ENCODE data around the gene LSM11.

LSM11 gene

GRCh38 chr5:157735991-157736390 lies 7.5 kb upstream of the LSM11 start:
- no peak for DNase-seq

- no peak for DNase-seq
Measured at GRCh38 chr5:157739388-157740228, 3.9 kb upstream of the LSM11 start.

- no peak for DNase-seq
Measured at GRCh38 chr5:157740229-157740610, 3.3 kb upstream of the LSM11 start.

GRCh38 chr5:157741131-157741530 lies 2.4 kb upstream of the LSM11 start:
- no peak for DNase-seq

GRCh38 chr5:157744051-157745011 lies 819 bp downstream of the LSM11 start:
- no peak for DNase-seq

- no peak for DNase-seq
Measured at GRCh38 chr5:157745041-157745456, 1.5 kb downstream of the LSM11 start.

GRCh38 chr5:157747173-157747740 lies 3.7 kb downstream of the LSM11 start:
- DNase-seq: no peak

- no peak for DNase-seq
Measured at GRCh38 chr5:157747766-157748700, 4.5 kb downstream of the LSM11 start.

GRCh38 chr5:157748760-157749461 lies 5.4 kb downstream of the LSM11 start:
- no peak for DNase-seq

GRCh38 chr5:157749462-157749799 lies 5.9 kb downstream of the LSM11 start:
- no peak for DNase-seq

- DNase-seq: no peak
Measured at GRCh38 chr5:157750320-157750719, 6.8 kb downstream of the LSM11 start.

GRCh38 chr5:157756122-157756521 lies 12.6 kb downstream of the LSM11 start:
- no peak for DNase-seq

GRCh38 chr5:157758706-157759105 lies 15.2 kb downstream of the LSM11 start:
- no peak for DNase-seq

- DNase-seq: peak; percentile 44
Measured at GRCh38 chr5:157761690-157762621, 18.4 kb downstream of the LSM11 start.

- DNase-seq: no peak
Measured at GRCh38 chr5:157764531-157764930, 21.0 kb downstream of the LSM11 start.

GRCh38 chr5:157766442-157766841 lies 22.9 kb downstream of the LSM11 start:
- no peak for DNase-seq

GRCh38 chr5:157766902-157767301 lies 23.4 kb downstream of the LSM11 start:
- DNase-seq: no peak

- no peak for DNase-seq
Measured at GRCh38 chr5:157767689-157768088, 24.2 kb downstream of the LSM11 start.

- no peak for DNase-seq
Measured at GRCh38 chr5:157770665-157771064, 27.2 kb downstream of the LSM11 start.

GRCh38 chr5:157772127-157772526 lies 28.6 kb downstream of the LSM11 start:
- no peak for DNase-seq

Measured in DMS79 (cell line).